HepG2 (cell line): ENCODE results near the gene C11orf24. TPM values are rescaled to one million over a fixed set of nuclear protein-coding genes. Genes with fewer than 3 reads are reported as not detected.
A peak's percentile ranks its signal among the peaks of the same experiment; 100 is the strongest.

ENCODE experiments used
- AHR ChIP-seq: IDR thresholded peaks from 2 replicates; pipeline ENCODE4 v1.6.1; 2018; ENCODE audit warnings: missing genetic modification reagents, missing compliant biosample characterization
- IKZF4 ChIP-seq: sonication (generic); formaldehyde crosslinking; IDR thresholded peaks from 2 replicates; pipeline ENCODE4 v1.5.1; 2020; ENCODE audit warnings: borderline replicate concordance, mild to moderate bottlenecking, low read depth, missing genetic modification reagents; ENCODE audit errors: not compliant biosample characterization
- NONO ChIP-seq, 2 experiments: fragments of 450-650 bp in 1 of 2; sonication (generic) in 1 of 2; formaldehyde crosslinking in 1 of 2; IDR thresholded peaks in 1 of 2; conservative IDR thresholded peaks in 1 of 2; 2 replicates each; pipeline versions ENCODE4 v1.6.1 to v1.8.0; 2017 to 2022; ENCODE audit warnings: mild to moderate bottlenecking in 1 of 2, missing genetic modification reagents in 1 of 2, moderate library complexity in 1 of 2
- NR1H2 ChIP-seq: sonication (generic); formaldehyde crosslinking; IDR thresholded peaks from 2 replicates; pipeline ENCODE4 v1.8.1; 2022; ENCODE audit warnings: low read depth, missing genetic modification reagents, borderline replicate concordance
- POGK ChIP-seq: sonication (generic); formaldehyde crosslinking; conservative IDR thresholded peaks from 2 replicates; pipeline ENCODE4 v1.8.0; 2022; ENCODE audit warnings: mild to moderate bottlenecking, moderate library complexity, missing genetic modification reagents
- RFX1 ChIP-seq: fragments of 450-650 bp; IDR thresholded peaks from 2 replicates; pipeline ENCODE4 v1.6.1; 2017
- SMAD1 ChIP-seq: sonication (generic); formaldehyde crosslinking; IDR thresholded peaks from 2 replicates; pipeline ENCODE4 v1.4.0; 2020; ENCODE audit warnings: missing genetic modification reagents, low read depth, mild to moderate bottlenecking, borderline replicate concordance
- SP5 ChIP-seq: IDR thresholded peaks from 2 replicates; pipeline ENCODE4 v1.6.1; 2016; ENCODE audit warnings: low read depth, borderline replicate concordance
- TEAD3 ChIP-seq: optimal IDR thresholded peaks from 2 replicates; pipeline ENCODE3; 2016; ENCODE audit warnings: borderline replicate concordance
- TFE3 ChIP-seq: IDR thresholded peaks from 2 replicates; pipeline ENCODE4 v1.6.1; 2016
- ZNF205 ChIP-seq: IDR thresholded peaks from 2 replicates; pipeline ENCODE4 v1.6.1; 2018; ENCODE audit warnings: missing biosample characterization, missing genetic modification reagents
- ZNF224 ChIP-seq: sonication (generic); formaldehyde crosslinking; IDR thresholded peaks from 2 replicates; pipeline ENCODE4 v1.5.0; 2020; ENCODE audit warnings: mild to moderate bottlenecking, missing genetic modification reagents
- ZNF329 ChIP-seq: sonication (generic); formaldehyde crosslinking; IDR thresholded peaks from 2 replicates; pipeline ENCODE4 v1.9.0; 2021; ENCODE audit warnings: low read depth, mild to moderate bottlenecking, missing genetic modification reagents
- ZNF407 ChIP-seq: sonication (generic); formaldehyde crosslinking; IDR thresholded peaks from one replicate; pipeline ENCODE4 v1.5.1; 2020; ENCODE audit warnings: mild to moderate bottlenecking, missing genetic modification reagents; ENCODE audit errors: not compliant biosample characterization
- ZNF432 ChIP-seq: sonication (generic); formaldehyde crosslinking; IDR thresholded peaks from 2 replicates; pipeline ENCODE4 v1.5.0; 2020; ENCODE audit warnings: missing genetic modification reagents, mild to moderate bottlenecking, borderline replicate concordance
- ZNF616 ChIP-seq: sonication (generic); formaldehyde crosslinking; IDR thresholded peaks from 2 replicates; pipeline ENCODE4 v1.5.0; 2020; ENCODE audit warnings: low read depth, mild to moderate bottlenecking, missing genetic modification reagents
- ZNF644 ChIP-seq: IDR thresholded peaks from 2 replicates; pipeline ENCODE4 v1.6.1; 2016; ENCODE audit warnings: low read depth
- polyA plus RNA-seq, 8 experiments: library from polyadenylated mRNA; depleted of rRNA in 3 of 8; stranded (reverse) in 7 of 8; unstranded in 1 of 8; fragments of >200 nt; fragmentation: Illumina TruSeq in 4 of 8; extraction: Trizol in 4 of 8; gene quantifications; 2 replicates each; pipeline versions ENCODE4 v1.2.1 to v1.2.3, GENCODE V29; 2011 to 2016; ENCODE audit warnings: low read depth in 4 of 8, missing spikeins in 1 of 8, mixed read lengths in 1 of 8; ENCODE audit not compliant: insufficient read depth in 1 of 8
- total RNA-seq, 5 experiments: library from RNA; depleted of rRNA; stranded (reverse); fragments of >200 nt; fragmentation: Illumina TruSeq; extraction: Trizol; gene quantifications; 2 replicates each; pipeline ENCODE4 v1.2.3, GENCODE V29; 2016; ENCODE audit warnings: low read depth in 1 of 5

The C11orf24 gene
- total and polyA plus RNA-seq, 2 of the 13 experiments (the other 11 are each of a cell fraction or from before 2014, with no cell fraction given): 52.9 to 55.5 TPM

GRCh38 chr11:68297812-68298658 lies 26.3 kb upstream of the C11orf24 start (continued):
- TF ChIP-seq TEAD3 (CRISPR knock-in tag): peak; percentile 53
- peak; percentile 97 for TF ChIP-seq SMAD1
- no peak for TF ChIP-seq ZNF432 (CRISPR knock-in tag)
- TF ChIP-seq ZNF329 (CRISPR knock-in tag): peak; percentile 51; the same call in 1 of the 2 replicates
- TF ChIP-seq NR1H2: no peak
- no peak for TF ChIP-seq RFX1
- TF ChIP-seq AHR: 0 out of 2 replicates have a peak, but pooled peaks have one; percentile 18
- peak; percentile 88 for TF ChIP-seq IKZF4 (CRISPR knock-in tag)
- 0 out of 2 replicates have a peak, but pooled peaks have one; percentile 38 for TF ChIP-seq ZNF616 (CRISPR knock-in tag)
- peak; percentile 92 for TF ChIP-seq SP5
- TF ChIP-seq ZNF224 (CRISPR knock-in tag): peak; percentile 82; the same call in 1 of the 2 replicates
- TF ChIP-seq ZNF644 (CRISPR knock-in tag): peak; percentile 48; the same call in 1 of the 2 replicates
- peak; percentile 31 for TF ChIP-seq ZNF407 (CRISPR knock-in tag)
- TF ChIP-seq TFE3 (CRISPR knock-in tag): peak; percentile 83
- no peak for TF ChIP-seq NONO (IDR thresholded peaks at IDR 0.05)
- peak; percentile 92 for TF ChIP-seq NONO (CRISPR knock-in tag; conservative IDR thresholded peaks at IDR 0.05)
- TF ChIP-seq ZNF205 (CRISPR knock-in tag): peak; percentile 86
- peak; percentile 82 for TF ChIP-seq POGK (CRISPR knock-in tag)
